B cell (primary cell): ENCODE results near the gene TIFAB. TPM values are rescaled to one million over a fixed set of nuclear protein-coding genes. Genes with fewer than 3 reads are reported as not detected.

ENCODE experiments used
- ATAC-seq: fragments of 200-7000 bp; cut with Tn5 transposase; one replicate; pipeline ENCODE4 v1.10.0; 2021; ENCODE audit warnings: low read depth, mild to moderate bottlenecking, moderate number of reproducible peaks, moderate library complexity
- CTCF ChIA-PET: fragments of 350-600 bp; sonication (Branson Sonifier 250); formaldehyde crosslinking; loops from one replicate; lab custom pipeline; 2021; ENCODE audit warnings: antibody characterized with exemption, inconsistent platforms; lab: Charles Lee
- POLR2A ChIA-PET: fragments of 350-600 bp; sonication (Branson Sonifier 250); formaldehyde crosslinking; loops from one replicate; lab custom pipeline; 2021; ENCODE audit warnings: antibody characterized with exemption; lab: Charles Lee
- DNase-seq: peaks from one replicate; pipeline ENCODE4 v3.0.0; 2013
- H2AFZ ChIP-seq: 2 replicates; pipeline ENCODE4 v1.6.1; 2012; ENCODE audit warnings: mild to moderate bottlenecking, low read depth, low read length; ENCODE audit not compliant: insufficient read depth, poor library complexity, severe bottlenecking
- H3K27ac ChIP-seq, 2 donors: 1 replicate in 1 of 2; 2 replicates in 1 of 2; pipeline ENCODE4 v1.5.1; 2012 to 2013; ENCODE audit warnings: low read length in 2 of 2, mild to moderate bottlenecking in 2 of 2, moderate library complexity in 1 of 2
- H3K27me3 ChIP-seq, 4 experiments: fragments of 200-600 bp in 1 of 4; sonication (generic) in 1 of 4; replicated peaks in 1 of 4; 1 replicate in 2 of 4; 2 replicates in 2 of 4; pipeline versions ENCODE4 v1.6.1 to v1.7.0; 2013 to 2016; ENCODE audit warnings: low read length in 3 of 4, mild to moderate bottlenecking in 2 of 4, mixed read lengths in 1 of 4, moderate library complexity in 1 of 4; ENCODE audit not compliant: insufficient read depth in 4 of 4, control insufficient read depth in 3 of 4; ENCODE audit errors: control extremely low read depth in 1 of 4
- H3K36me3 ChIP-seq, 2 experiments: replicated peaks in 1 of 2; 1 replicate in 1 of 2; 2 replicates in 1 of 2; pipeline versions ENCODE4 v1.6.1 to v1.7.1; 2013; ENCODE audit warnings: low read length in 1 of 2; ENCODE audit not compliant: insufficient read depth in 2 of 2, control insufficient read depth in 1 of 2; ENCODE audit errors: control extremely low read depth in 1 of 2, extremely low read depth in 1 of 2
- H3K4me1 ChIP-seq, 2 donors: fragments of 200-600 bp in 1 of 2; sonication (generic) in 1 of 2; 1 replicate in 1 of 2; 2 replicates in 1 of 2; pipeline versions ENCODE4 v1.5.1 to v1.6.1; 2013 to 2017; ENCODE audit warnings: low read length in 2 of 2; ENCODE audit not compliant: control insufficient read depth in 2 of 2, insufficient read depth in 2 of 2
- H3K4me2 ChIP-seq: replicated peaks from 2 replicates; pipeline ENCODE3; 2012; ENCODE audit warnings: mild to moderate bottlenecking, low read depth, low read length; ENCODE audit not compliant: poor library complexity, severe bottlenecking
- H3K4me3 ChIP-seq, 5 experiments: fragments of 200-600 bp in 1 of 5; sonication (generic) in 1 of 5; 1 replicate in 3 of 5; 2 replicates in 2 of 5; pipeline versions ENCODE4 v1.5.1 to v1.7.0; 2011 to 2016; ENCODE audit warnings: low read length in 4 of 5, mild to moderate bottlenecking in 4 of 5, low read depth in 2 of 5, control low read depth in 1 of 5, moderate library complexity in 1 of 5; ENCODE audit not compliant: insufficient read depth in 1 of 5; ENCODE audit errors: control extremely low read depth in 1 of 5, extremely low read depth in 1 of 5
- H3K79me2 ChIP-seq: fragments of 200-600 bp; sonication (generic); one replicate; pipeline ENCODE4 v1.6.0; 2016; ENCODE audit warnings: low read length; ENCODE audit not compliant: control insufficient read depth, insufficient read depth
- H3K9ac ChIP-seq: fragments of 200-600 bp; sonication (generic); 2 replicates; pipeline ENCODE4 v1.6.1; 2017; ENCODE audit warnings: mild to moderate bottlenecking, low read length, moderate library complexity
- H3K9me3 ChIP-seq, 3 donors: one replicate each; pipeline versions ENCODE4 v1.6.1 to v1.7.1; 2013; ENCODE audit warnings: low read length in 2 of 3; ENCODE audit not compliant: control insufficient read depth in 2 of 3, insufficient read depth in 1 of 3; ENCODE audit errors: control extremely low read depth in 1 of 3
- H4K20me1 ChIP-seq: 2 replicates; pipeline ENCODE4 v1.6.0; 2012; ENCODE audit warnings: mild to moderate bottlenecking, low read length; ENCODE audit not compliant: insufficient read depth, control insufficient read depth, poor library complexity, severe bottlenecking
- H3K27ac Mint-ChIP-seq: one replicate; pipeline ENCODE4 v1.8.0; 2021; ENCODE audit warnings: mixed read lengths
- H3K27me3 Mint-ChIP-seq: one replicate; pipeline ENCODE4 v1.8.0; 2021; ENCODE audit warnings: mixed read lengths
- H3K4me1 Mint-ChIP-seq: one replicate; pipeline ENCODE4 v1.8.0; 2021; ENCODE audit warnings: mixed read lengths
- H3K4me3 Mint-ChIP-seq: one replicate; pipeline ENCODE4 v1.8.0; 2021; ENCODE audit warnings: mixed read lengths
- H3K9me3 Mint-ChIP-seq: one replicate; pipeline ENCODE4 v1.8.0; 2022; ENCODE audit warnings: mixed read lengths; ENCODE audit not compliant: insufficient read depth
- EZH2 ChIP-seq: IDR thresholded peaks from 2 replicates; pipeline ENCODE4 v1.6.1; 2012; ENCODE audit warnings: borderline replicate concordance, low read depth, mild to moderate bottlenecking, moderate library complexity, low read length; ENCODE audit not compliant: insufficient read depth, poor library complexity, severe bottlenecking
- WGBS: methylation state at CpG from one replicate; pipeline ENCODE4 v1.1.5; 2013; ENCODE audit warnings: missing lambda C conversion rate; ENCODE audit not compliant: insufficient coverage; 5-methylcytosine and 5-hydroxymethylcytosine counted together
- intact Hi-C: fragments of 100-400 bp; cut with micrococcal nuclease; formaldehyde crosslinking; loops from one replicate; pipeline ENCODE4 v1.10.0; 2022
- polyA plus RNA-seq: library from polyadenylated mRNA; depleted of rRNA; stranded (reverse); fragments of >200 nt; gene quantifications from 2 replicates; pipeline ENCODE4 v1.2.3, GENCODE V29; 2012
- total RNA-seq, 2 donors: library from RNA; stranded (reverse); fragments of 120-200 nt in 1 of 2; gene quantifications; 1 replicate in 1 of 2; 2 replicates in 1 of 2; pipeline versions ENCODE4 v1.2.3 to v1.2.4, GENCODE V29; 2013 to 2022
- TF ChIP-seq, protein P1 (sequence below): fragments of 200-600 bp; IDR thresholded peaks from one replicate; pipeline ENCODE4 v1.8.0; 2022; ENCODE audit warnings: antibody characterized with exemption, mild to moderate bottlenecking

TIFAB gene
- total and polyA plus RNA-seq, 2 donors (not counting 1 experiment from before 2014, with no cell fraction given) = not detected

DNA sequence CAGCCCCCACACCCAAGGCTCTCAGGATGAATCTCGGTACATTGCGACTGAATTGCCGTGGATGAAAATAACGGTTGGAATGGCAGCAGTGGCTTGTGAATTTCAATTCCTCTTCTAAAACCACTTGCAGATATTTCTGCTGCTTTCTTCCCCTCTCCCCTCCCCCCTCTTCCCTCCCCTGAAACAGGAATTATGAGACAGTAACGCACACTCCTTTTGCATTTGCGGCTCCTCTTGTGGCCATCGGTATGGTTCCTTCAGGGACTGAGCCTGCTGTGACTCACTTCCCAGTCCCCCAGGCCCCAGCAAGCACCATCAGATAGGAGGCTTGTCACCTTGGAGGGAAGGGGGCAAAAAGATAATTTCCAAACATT, 14.7 kb downstream of the TIFAB start:
- DNase-seq (no peak), ATAC-seq (no peak)
- WGBS = 12% methylated on average over 3 of the region's 7 CpGs
- intact Hi-C loops = no loop called here
- Histone ChIP-seq H4K20me1 (no peaks in the 10 kb centered on the region), H3K4me3 (no peak overlapping the region), H3K36me3 (no peaks in the 10 kb centered on the region), H3K4me2 (peak overlapping the region; percentile 57), H3K27ac (no peak overlapping the region), H3K79me2 (no peaks in the 10 kb centered on the region), H2AFZ (peak overlapping the region; percentile 37), H3K4me1 (peaks cover 14 to 33% of the 10 kb centered on the region in 2 donors), H3K9me3 (no peaks in the 10 kb centered on the region), H3K9ac (peak overlapping the region; percentile 25), H3K27me3 (peaks cover 0 to 12% (median 2%) of the 10 kb centered on the region in 4 experiments)
- peaks cover 24% of the 10 kb centered on the region for H3K4me1 Mint-ChIP-seq
- ChIA-PET POLR2A (no interaction called here), CTCF (no interaction called here)
- H3K9me3 Mint-ChIP-seq = no peaks in the 10 kb centered on the region
- H3K4me3 Mint-ChIP-seq = no peak overlapping the region
- H3K27ac Mint-ChIP-seq = no peak overlapping the region
- H3K27me3 Mint-ChIP-seq = peaks cover 7% of the 10 kb centered on the region
- TF ChIP-seq EZH2 = no peak
- TF ChIP-seq, protein P1, sequence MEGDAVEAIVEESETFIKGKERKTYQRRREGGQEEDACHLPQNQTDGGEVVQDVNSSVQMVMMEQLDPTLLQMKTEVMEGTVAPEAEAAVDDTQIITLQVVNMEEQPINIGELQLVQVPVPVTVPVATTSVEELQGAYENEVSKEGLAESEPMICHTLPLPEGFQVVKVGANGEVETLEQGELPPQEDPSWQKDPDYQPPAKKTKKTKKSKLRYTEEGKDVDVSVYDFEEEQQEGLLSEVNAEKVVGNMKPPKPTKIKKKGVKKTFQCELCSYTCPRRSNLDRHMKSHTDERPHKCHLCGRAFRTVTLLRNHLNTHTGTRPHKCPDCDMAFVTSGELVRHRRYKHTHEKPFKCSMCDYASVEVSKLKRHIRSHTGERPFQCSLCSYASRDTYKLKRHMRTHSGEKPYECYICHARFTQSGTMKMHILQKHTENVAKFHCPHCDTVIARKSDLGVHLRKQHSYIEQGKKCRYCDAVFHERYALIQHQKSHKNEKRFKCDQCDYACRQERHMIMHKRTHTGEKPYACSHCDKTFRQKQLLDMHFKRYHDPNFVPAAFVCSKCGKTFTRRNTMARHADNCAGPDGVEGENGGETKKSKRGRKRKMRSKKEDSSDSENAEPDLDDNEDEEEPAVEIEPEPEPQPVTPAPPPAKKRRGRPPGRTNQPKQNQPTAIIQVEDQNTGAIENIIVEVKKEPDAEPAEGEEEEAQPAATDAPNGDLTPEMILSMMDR = no peak

DNA sequence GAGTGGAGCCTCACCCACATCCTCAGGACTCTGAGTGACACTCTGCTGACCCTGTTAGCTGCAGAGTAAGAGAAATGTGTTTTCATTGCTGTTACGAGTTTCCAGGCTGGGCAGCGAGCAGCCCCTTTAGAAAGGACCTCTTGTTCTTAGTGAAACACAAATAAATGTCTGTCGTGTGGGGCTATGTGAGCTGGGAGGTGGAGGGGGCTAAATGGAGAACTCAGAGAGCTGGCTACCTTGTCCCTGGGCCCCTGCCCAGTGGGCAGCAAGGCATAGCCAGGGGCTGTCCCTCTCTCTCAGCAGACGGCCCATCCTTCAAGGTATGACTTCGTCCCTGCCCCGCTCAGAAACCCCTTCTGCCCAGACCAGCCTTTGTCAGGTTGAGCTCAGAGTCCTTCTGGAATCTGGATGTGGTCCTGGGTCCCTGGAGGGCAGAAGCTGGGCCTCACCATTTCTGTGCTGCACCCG, 15.2 kb downstream of the TIFAB start:
- H3K9me3 Mint-ChIP-seq = no peaks in the 10 kb centered on the region
- no peaks in the 10 kb centered on the region for H3K79me2 ChIP-seq
- 39% methylated on average over 6 of the region's 7 CpGs for WGBS
- peaks cover 23% of the 10 kb centered on the region for H3K4me1 Mint-ChIP-seq
- peak overlapping the region; percentile 25 for H3K9ac ChIP-seq
- TF ChIP-seq EZH2 = no peak
- TF ChIP-seq, protein P1 = no peak
- H3K4me2 ChIP-seq = peak overlapping the region; percentile 57
- DNase-seq (no peak), ATAC-seq (no peak)
- H3K27ac ChIP-seq = no peak overlapping the region
- H3K9me3 ChIP-seq = no peaks in the 10 kb centered on the region
- H3K27me3 ChIP-seq = peaks cover 0 to 9% (median 2%) of the 10 kb centered on the region in 4 experiments
- H3K27me3 Mint-ChIP-seq = peaks cover 7% of the 10 kb centered on the region
- no peaks in the 10 kb centered on the region for H3K36me3 ChIP-seq
- POLR2A ChIA-PET = no interaction called here
- CTCF ChIA-PET = no interaction called here
- no peak overlapping the region for H3K4me3 ChIP-seq
- peaks cover 14 to 29% of the 10 kb centered on the region in 2 donors for H3K4me1 ChIP-seq
- H3K27ac Mint-ChIP-seq = no peak overlapping the region
- intact Hi-C loops = no loop called here
- no peaks in the 10 kb centered on the region for H4K20me1 ChIP-seq
- H2AFZ ChIP-seq = peak overlapping the region; percentile 37
- H3K4me3 Mint-ChIP-seq = no peak overlapping the region
